Calu3 (cell line): ENCODE measurements around the gene TRABD2B. TPM values are rescaled to one million over a fixed set of nuclear protein-coding genes. Genes with fewer than 3 reads are reported as not detected.

Experiments used
- BruUV-seq: library from RNA; stranded (reverse); fragments of 400-500 nt; replicated peaks from 2 replicates; lab custom pipeline; 2021; lab: Mats Ljungman, UMichigan
- CTCF ChIA-PET: fragments of 300-600 bp; sonication (Branson Sonifier 250); formaldehyde crosslinking; loops from one replicate; lab custom pipeline; 2022; ENCODE audit warnings: antibody characterized with exemption; lab: Charles Lee
- DNase-seq: peaks from one replicate; pipeline ENCODE4 v3.0.0; 2022
- H3K27ac Mint-ChIP-seq: one replicate; pipeline ENCODE4 v1.8.0; 2022; ENCODE audit warnings: mixed read lengths; ENCODE audit not compliant: unreplicated experiment
- H3K27me3 Mint-ChIP-seq: one replicate; pipeline ENCODE4 v1.8.0; 2022; ENCODE audit warnings: mixed read lengths; ENCODE audit not compliant: unreplicated experiment
- H3K36me3 Mint-ChIP-seq: one replicate; pipeline ENCODE4 v1.8.0; 2022; ENCODE audit warnings: mild to moderate bottlenecking, moderate library complexity, mixed read lengths; ENCODE audit not compliant: insufficient read depth, unreplicated experiment
- H3K4me1 Mint-ChIP-seq: one replicate; pipeline ENCODE4 v1.8.0; 2022; ENCODE audit warnings: mild to moderate bottlenecking, low read depth, mixed read lengths; ENCODE audit not compliant: unreplicated experiment
- H3K4me3 Mint-ChIP-seq: one replicate; pipeline ENCODE4 v1.8.0; 2022; ENCODE audit warnings: mild to moderate bottlenecking, low read depth, moderate library complexity, mixed read lengths; ENCODE audit not compliant: unreplicated experiment
- H3K9me3 Mint-ChIP-seq: one replicate; pipeline ENCODE4 v1.8.0; 2022; ENCODE audit warnings: low read depth, mixed read lengths; ENCODE audit not compliant: unreplicated experiment
- intact Hi-C: fragments of 100-400 bp; cut with micrococcal nuclease; formaldehyde crosslinking; loops from one replicate; pipeline ENCODE4 v1.10.0; 2022; ENCODE audit not compliant: unreplicated experiment
- total RNA-seq: library from RNA; stranded (reverse); gene quantifications from 2 replicates; pipeline ENCODE4 v1.2.3, GENCODE V29; 2022
- TF ChIP-seq, protein P1 (sequence below): fragments of 200-600 bp; IDR thresholded peaks from one replicate; pipeline ENCODE4 v1.8.0; 2022; ENCODE audit warnings: antibody characterized with exemption; ENCODE audit not compliant: unreplicated experiment

TRABD2B gene
- total RNA-seq, 1 experiment from 2014 or later = 0.42 TPM

- TF ChIP-seq, protein P1, sequence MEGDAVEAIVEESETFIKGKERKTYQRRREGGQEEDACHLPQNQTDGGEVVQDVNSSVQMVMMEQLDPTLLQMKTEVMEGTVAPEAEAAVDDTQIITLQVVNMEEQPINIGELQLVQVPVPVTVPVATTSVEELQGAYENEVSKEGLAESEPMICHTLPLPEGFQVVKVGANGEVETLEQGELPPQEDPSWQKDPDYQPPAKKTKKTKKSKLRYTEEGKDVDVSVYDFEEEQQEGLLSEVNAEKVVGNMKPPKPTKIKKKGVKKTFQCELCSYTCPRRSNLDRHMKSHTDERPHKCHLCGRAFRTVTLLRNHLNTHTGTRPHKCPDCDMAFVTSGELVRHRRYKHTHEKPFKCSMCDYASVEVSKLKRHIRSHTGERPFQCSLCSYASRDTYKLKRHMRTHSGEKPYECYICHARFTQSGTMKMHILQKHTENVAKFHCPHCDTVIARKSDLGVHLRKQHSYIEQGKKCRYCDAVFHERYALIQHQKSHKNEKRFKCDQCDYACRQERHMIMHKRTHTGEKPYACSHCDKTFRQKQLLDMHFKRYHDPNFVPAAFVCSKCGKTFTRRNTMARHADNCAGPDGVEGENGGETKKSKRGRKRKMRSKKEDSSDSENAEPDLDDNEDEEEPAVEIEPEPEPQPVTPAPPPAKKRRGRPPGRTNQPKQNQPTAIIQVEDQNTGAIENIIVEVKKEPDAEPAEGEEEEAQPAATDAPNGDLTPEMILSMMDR = no peak
- Mint-ChIP-seq H3K9me3 (peaks cover 2% of the 10 kb centered on the region), H3K36me3 (no peaks in the 10 kb centered on the region), H3K27ac (no peak overlapping the region), H3K27me3 (peaks cover 17% of the 10 kb centered on the region), H3K4me3 (no peak overlapping the region), H3K4me1 (no peaks in the 10 kb centered on the region)
- intact Hi-C loops = no loop called here
- DNase-seq = no peak
- CTCF ChIA-PET = interaction anchor here (0.7 kb wide), 1 partner anchor 13 kb away, joined by 3 read pairs; no protein-coding TSS in a partner anchor
- BruUV-seq = no TSS peak
Measured at GRCh38 chr1:47927165-47927564, 70.0 kb downstream of the TRABD2B start.

- Mint-ChIP-seq H3K27me3 (peaks cover 17% of the 10 kb centered on the region), H3K36me3 (no peaks in the 10 kb centered on the region), H3K4me1 (no peaks in the 10 kb centered on the region), H3K4me3 (no peak overlapping the region), H3K27ac (no peak overlapping the region), H3K9me3 (no peaks in the 10 kb centered on the region)
- intact Hi-C loops = no loop called here
- TF ChIP-seq, protein P1 = no peak
- CTCF ChIA-PET = no interaction called here
- BruUV-seq = no TSS peak
- DNase-seq = no peak
Measured at GRCh38 chr1:47926461-47926999, 70.7 kb downstream of the TRABD2B start.

DNA sequence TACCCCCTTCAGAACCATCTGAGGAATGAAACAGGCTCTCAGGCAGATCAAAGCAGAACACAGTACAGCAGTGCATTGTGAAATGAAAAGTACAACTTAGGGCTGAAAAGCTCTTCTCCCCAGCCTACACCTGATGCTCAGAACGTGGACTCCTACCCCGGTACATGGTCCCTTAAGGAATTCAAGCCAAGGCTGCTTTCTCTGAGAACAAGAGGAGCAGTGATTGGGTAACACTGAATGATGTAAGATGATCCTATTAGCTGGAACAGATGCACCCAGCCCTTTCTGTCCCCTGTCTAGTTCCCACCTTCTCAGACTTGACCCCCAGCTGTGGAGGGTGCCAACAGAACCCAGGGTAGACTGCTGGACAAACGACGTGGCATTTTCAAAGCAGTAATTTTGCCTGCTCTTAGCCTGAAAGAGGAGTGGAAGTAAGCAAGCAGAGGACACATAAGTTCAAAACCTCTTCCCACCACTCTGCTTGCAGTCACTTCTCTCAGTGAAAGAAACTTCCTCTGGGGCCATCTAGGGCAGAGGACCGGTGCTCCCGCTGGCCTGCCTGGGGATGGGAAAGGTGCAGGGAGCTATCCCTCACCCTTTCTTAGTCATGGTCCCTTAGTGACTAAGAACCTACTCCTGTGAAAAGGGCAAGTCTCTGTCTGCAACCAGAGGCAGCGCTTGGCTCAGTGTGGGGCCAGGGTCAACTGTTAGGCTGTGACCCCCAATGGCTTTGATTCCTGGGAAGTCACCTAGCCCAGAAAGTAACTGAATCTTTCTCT lies 72.7 kb downstream of the TRABD2B start:
- DNase-seq = no peak

DNA sequence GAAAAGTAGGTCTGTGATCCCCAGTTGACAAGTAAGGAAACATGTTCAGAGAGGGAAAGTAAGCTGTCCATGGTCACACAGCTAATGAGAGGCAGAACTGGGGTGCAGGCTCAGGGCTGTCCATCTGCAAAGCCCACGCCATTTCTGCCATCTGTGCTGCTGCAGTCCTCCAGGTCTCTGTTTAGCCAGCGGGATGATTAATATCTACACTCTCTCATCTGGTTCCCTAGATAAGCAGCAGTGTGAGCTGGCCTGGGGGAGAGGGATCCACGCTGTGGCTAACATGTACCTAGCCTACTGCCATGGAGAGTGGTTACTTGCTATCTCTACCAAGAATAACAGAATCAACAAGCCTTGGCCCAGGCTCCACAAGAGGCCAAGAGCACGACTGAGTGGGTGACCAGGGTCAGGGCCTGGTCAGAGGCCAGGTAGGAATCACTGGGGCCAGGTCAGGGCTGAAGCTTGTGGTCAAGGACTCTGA lies 75.2 kb downstream of the TRABD2B start:
- Mint-ChIP-seq H3K4me3 (no peak overlapping the region), H3K9me3 (no peaks in the 10 kb centered on the region), H3K36me3 (no peaks in the 10 kb centered on the region), H3K27ac (no peak overlapping the region), H3K4me1 (peaks cover under 1% of the 10 kb centered on the region), H3K27me3 (no peaks in the 10 kb centered on the region)
- DNase-seq = no peak
- BruUV-seq = no TSS peak
- TF ChIP-seq, protein P1 = no peak
- CTCF ChIA-PET = no interaction called here
- intact Hi-C loops = no loop called here

More for the DNA sequence above, 72.7 kb downstream of the TRABD2B start:
- Mint-ChIP-seq H3K9me3 (no peaks in the 10 kb centered on the region), H3K27me3 (peaks cover 12% of the 10 kb centered on the region), H3K36me3 (no peaks in the 10 kb centered on the region), H3K4me3 (no peak overlapping the region), H3K27ac (no peak overlapping the region), H3K4me1 (no peaks in the 10 kb centered on the region)
- TF ChIP-seq, protein P1 = no peak
- BruUV-seq = no TSS peak
- CTCF ChIA-PET = no interaction called here
- intact Hi-C loops = no loop called here
